ENCODE data around the gene LSAMP.

Gene LSAMP

DNA sequence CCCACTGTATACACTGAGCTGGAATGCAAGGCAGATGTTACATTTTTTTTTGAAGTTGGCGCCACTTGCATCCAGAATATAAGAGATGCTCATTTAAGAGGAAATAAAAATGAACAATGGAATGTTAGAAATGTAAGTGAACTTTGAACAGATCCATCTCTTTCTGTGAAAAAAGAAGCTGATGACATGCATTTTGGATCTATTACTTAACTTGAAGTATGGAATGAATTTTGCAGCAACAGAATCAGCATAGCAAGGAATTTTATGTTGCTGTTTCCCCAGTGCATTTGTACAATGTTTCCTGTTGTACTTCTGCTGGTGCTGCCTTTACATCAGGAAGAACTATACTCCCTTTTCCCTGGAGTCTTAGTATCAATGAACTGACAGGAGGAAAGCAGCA lies 178.2 kb downstream of the LSAMP start:
- TF ChIP-seq EZH2phosphoT487 (IDR thresholded peaks at IDR 0.05; ENCODE audit: borderline replicate concordance): no peak
- TF ChIP-seq, protein P1, sequence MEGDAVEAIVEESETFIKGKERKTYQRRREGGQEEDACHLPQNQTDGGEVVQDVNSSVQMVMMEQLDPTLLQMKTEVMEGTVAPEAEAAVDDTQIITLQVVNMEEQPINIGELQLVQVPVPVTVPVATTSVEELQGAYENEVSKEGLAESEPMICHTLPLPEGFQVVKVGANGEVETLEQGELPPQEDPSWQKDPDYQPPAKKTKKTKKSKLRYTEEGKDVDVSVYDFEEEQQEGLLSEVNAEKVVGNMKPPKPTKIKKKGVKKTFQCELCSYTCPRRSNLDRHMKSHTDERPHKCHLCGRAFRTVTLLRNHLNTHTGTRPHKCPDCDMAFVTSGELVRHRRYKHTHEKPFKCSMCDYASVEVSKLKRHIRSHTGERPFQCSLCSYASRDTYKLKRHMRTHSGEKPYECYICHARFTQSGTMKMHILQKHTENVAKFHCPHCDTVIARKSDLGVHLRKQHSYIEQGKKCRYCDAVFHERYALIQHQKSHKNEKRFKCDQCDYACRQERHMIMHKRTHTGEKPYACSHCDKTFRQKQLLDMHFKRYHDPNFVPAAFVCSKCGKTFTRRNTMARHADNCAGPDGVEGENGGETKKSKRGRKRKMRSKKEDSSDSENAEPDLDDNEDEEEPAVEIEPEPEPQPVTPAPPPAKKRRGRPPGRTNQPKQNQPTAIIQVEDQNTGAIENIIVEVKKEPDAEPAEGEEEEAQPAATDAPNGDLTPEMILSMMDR (conservative IDR thresholded peaks at IDR 0.05; ENCODE audit: low read length): no peak
- Histone ChIP-seq H3F3A (ENCODE audit: low read depth) (no peaks in the 10 kb centered on the region), H3K9me3 (ENCODE audit: insufficient read depth, low read depth, low read length) (no peaks in the 10 kb centered on the region), H3K27me3 (ENCODE audit: insufficient read depth, low read length, poor library complexity, severe bottlenecking) (no peaks in the 10 kb centered on the region), H3K9me2 (replicated peaks; ENCODE audit: low read depth, low read length) (no peaks in the 10 kb centered on the region), H4K20me1 (ENCODE audit: insufficient read depth, low read length, poor library complexity, severe bottlenecking) (no peaks in the 10 kb centered on the region), H3K4me3 (ENCODE audit: low read length, poor library complexity, severe bottlenecking) (no peak overlapping the region), H3K4me1 (ENCODE audit: insufficient read depth, low read length, poor library complexity, severe bottlenecking) (no peaks in the 10 kb centered on the region), H2AFZ (ENCODE audit: low read length) (no peak overlapping the region), H3K36me3 (ENCODE audit: insufficient read depth, low read length) (no peaks in the 10 kb centered on the region), H3K4me2 (ENCODE audit: low read depth, low read length, poor library complexity, severe bottlenecking) (no peak overlapping the region), H3K79me2 (ENCODE audit: insufficient read depth, low read length) (no peaks in the 10 kb centered on the region), H3K9ac (ENCODE audit: low read depth, low read length, poor library complexity, severe bottlenecking) (no peak overlapping the region)

DNA sequence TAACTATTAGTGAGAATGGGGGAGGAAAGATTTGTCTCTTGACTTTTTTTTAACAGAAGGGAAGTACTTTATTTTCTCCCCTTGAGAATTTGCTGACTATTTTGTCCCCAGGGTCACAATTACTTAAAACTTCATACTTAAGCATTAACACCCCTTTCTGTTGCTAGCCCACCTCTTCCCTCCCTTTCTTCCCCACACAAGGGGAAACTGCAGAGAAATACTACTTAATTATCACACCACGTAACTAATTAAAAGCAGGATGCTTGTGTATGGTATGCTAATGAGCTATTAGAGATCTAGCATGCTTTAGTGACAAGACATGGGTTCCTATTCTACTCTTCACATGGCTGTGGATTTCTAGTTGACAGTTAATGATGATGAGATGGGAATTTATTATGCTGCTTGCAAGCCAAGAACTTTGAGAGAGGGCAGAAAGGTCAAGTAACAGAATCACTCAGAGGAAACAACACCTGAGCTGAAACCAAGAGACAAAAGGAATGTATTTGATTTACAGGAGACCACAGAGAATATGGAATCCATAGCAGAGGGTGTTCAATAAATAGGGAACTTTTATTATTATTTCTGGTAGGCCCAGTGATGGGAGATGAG lies 179.2 kb downstream of the LSAMP start:
- H3K9ac ChIP-seq (ENCODE audit: low read depth, low read length, poor library complexity, severe bottlenecking): no peak overlapping the region
- no peaks in the 10 kb centered on the region for H3K36me3 ChIP-seq (ENCODE audit: insufficient read depth, low read length)
- no peaks in the 10 kb centered on the region for H4K20me1 ChIP-seq (ENCODE audit: insufficient read depth, low read length, poor library complexity, severe bottlenecking)
- H3K9me3 ChIP-seq (ENCODE audit: insufficient read depth, low read depth, low read length): no peaks in the 10 kb centered on the region
- H3F3A ChIP-seq (ENCODE audit: low read depth): no peaks in the 10 kb centered on the region
- H3K4me2 ChIP-seq (ENCODE audit: low read depth, low read length, poor library complexity, severe bottlenecking): no peak overlapping the region
- no peaks in the 10 kb centered on the region for H3K27me3 ChIP-seq (ENCODE audit: insufficient read depth, low read length, poor library complexity, severe bottlenecking)
- H3K4me3 ChIP-seq (ENCODE audit: low read length, poor library complexity, severe bottlenecking): no peak overlapping the region
- H3K9me2 ChIP-seq (replicated peaks; ENCODE audit: low read depth, low read length): no peaks in the 10 kb centered on the region
- H3K4me1 ChIP-seq (ENCODE audit: insufficient read depth, low read length, poor library complexity, severe bottlenecking): no peaks in the 10 kb centered on the region
- no peak overlapping the region for H2AFZ ChIP-seq (ENCODE audit: low read length)
- no peaks in the 10 kb centered on the region for H3K79me2 ChIP-seq (ENCODE audit: insufficient read depth, low read length)
- TF ChIP-seq, protein P1 (conservative IDR thresholded peaks at IDR 0.05; ENCODE audit: low read length): no peak
- no peak for TF ChIP-seq EZH2phosphoT487 (IDR thresholded peaks at IDR 0.05; ENCODE audit: borderline replicate concordance)

DNA sequence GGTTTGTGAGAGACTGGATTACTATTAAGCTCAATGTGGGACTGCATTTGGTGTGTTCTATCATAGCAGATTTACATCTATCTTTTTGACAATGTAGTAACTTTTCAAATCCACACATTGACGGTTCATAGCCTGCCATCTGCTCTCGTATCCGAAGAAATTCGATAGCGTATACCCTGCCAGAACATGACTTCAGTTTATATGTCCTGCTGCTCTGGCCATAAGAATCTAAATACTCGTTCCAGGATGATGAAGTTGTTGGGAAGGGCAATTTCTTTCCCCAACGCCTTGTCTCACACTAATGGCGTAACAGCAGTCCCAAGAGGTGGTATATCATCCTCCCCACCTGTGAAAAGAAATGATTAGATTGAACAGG lies 180.0 kb downstream of the LSAMP start:
- no peak for TF ChIP-seq EZH2phosphoT487 (IDR thresholded peaks at IDR 0.05; ENCODE audit: borderline replicate concordance)
- TF ChIP-seq, protein P1 (conservative IDR thresholded peaks at IDR 0.05; ENCODE audit: low read length): no peak
- no peaks in the 10 kb centered on the region for H3K36me3 ChIP-seq (ENCODE audit: insufficient read depth, low read length)
- no peak overlapping the region for H3K9ac ChIP-seq (ENCODE audit: low read depth, low read length, poor library complexity, severe bottlenecking)
- no peaks in the 10 kb centered on the region for H3K27me3 ChIP-seq (ENCODE audit: insufficient read depth, low read length, poor library complexity, severe bottlenecking)
- no peak overlapping the region for H2AFZ ChIP-seq (ENCODE audit: low read length)
- no peaks in the 10 kb centered on the region for H4K20me1 ChIP-seq (ENCODE audit: insufficient read depth, low read length, poor library complexity, severe bottlenecking)
- H3K4me2 ChIP-seq (ENCODE audit: low read depth, low read length, poor library complexity, severe bottlenecking): no peak overlapping the region
- H3F3A ChIP-seq (ENCODE audit: low read depth): no peaks in the 10 kb centered on the region
- H3K4me3 ChIP-seq (ENCODE audit: low read length, poor library complexity, severe bottlenecking): no peak overlapping the region
- no peaks in the 10 kb centered on the region for H3K79me2 ChIP-seq (ENCODE audit: insufficient read depth, low read length)
- no peaks in the 10 kb centered on the region for H3K9me2 ChIP-seq (replicated peaks; ENCODE audit: low read depth, low read length)
- H3K4me1 ChIP-seq (ENCODE audit: insufficient read depth, low read length, poor library complexity, severe bottlenecking): no peaks in the 10 kb centered on the region
- no peaks in the 10 kb centered on the region for H3K9me3 ChIP-seq (ENCODE audit: insufficient read depth, low read depth, low read length)
